Activated T-cell treated with anti-CD3 and anti-CD28 coated beads for 1 hour (primary cell): ENCODE results near the gene PCDHB1.

Experiments used
- DNase-seq: peaks from one replicate; pipeline ENCODE4 v3.0.0-alpha.2; 2020; ENCODE audit warnings: low read depth

Gene PCDHB1

GRCh38 chr5:141050622-141051520 is at the start of gene PCDHB1:
PCDHB1 (plus strand) TSS chr5:141051374; CDS start chr5:141051471, 97 bp downstream.
- DNase-seq = no peak

GRCh38 chr5:141001446-141001843 is 49.7 kb upstream of the PCDHB1 start:
- no peak for DNase-seq

GRCh38 chr5:141001844-141002604 is 49.1 kb upstream of the PCDHB1 start:
- no peak for DNase-seq

GRCh38 chr5:141002605-141002965 is 48.6 kb upstream of the PCDHB1 start:
- no peak for DNase-seq

GRCh38 chr5:141003031-141003430 is 48.1 kb upstream of the PCDHB1 start:
- no peak for DNase-seq

- no peak for DNase-seq
Measured at GRCh38 chr5:141003791-141004611, 47.2 kb upstream of the PCDHB1 start.

- no peak for DNase-seq
Measured at GRCh38 chr5:141007791-141008190, 43.4 kb upstream of the PCDHB1 start.

- DNase-seq = no peak
Measured at GRCh38 chr5:141010047-141010793, 41.0 kb upstream of the PCDHB1 start.

- DNase-seq = no peak
Measured at GRCh38 chr5:141017943-141018342, 33.2 kb upstream of the PCDHB1 start.

- no peak for DNase-seq
Measured at GRCh38 chr5:141022384-141022783, 28.8 kb upstream of the PCDHB1 start.

- DNase-seq = no peak
Measured at GRCh38 chr5:141031006-141031405, 20.2 kb upstream of the PCDHB1 start.

- no peak for DNase-seq
Measured at GRCh38 chr5:141032626-141033025, 18.5 kb upstream of the PCDHB1 start.

- DNase-seq = no peak
Measured at GRCh38 chr5:141039061-141039460, 12.1 kb upstream of the PCDHB1 start.

GRCh38 chr5:141039517-141039916 is 11.7 kb upstream of the PCDHB1 start:
- no peak for DNase-seq

GRCh38 chr5:141040093-141040770 is 10.9 kb upstream of the PCDHB1 start:
- DNase-seq = no peak

GRCh38 chr5:141040771-141041426 is 10.3 kb upstream of the PCDHB1 start:
- peak; percentile 30 for DNase-seq

- no peak for DNase-seq
Measured at GRCh38 chr5:141041427-141041785, 9.8 kb upstream of the PCDHB1 start.

- DNase-seq = no peak
Measured at GRCh38 chr5:141042555-141042954, 8.6 kb upstream of the PCDHB1 start.

- DNase-seq = no peak
Measured at GRCh38 chr5:141051521-141051866, 320 bp downstream of the PCDHB1 start.

- DNase-seq = no peak
Measured at GRCh38 chr5:141077826-141078225, 26.7 kb downstream of the PCDHB1 start.

- no peak for DNase-seq
Measured at GRCh38 chr5:141082228-141082627, 31.1 kb downstream of the PCDHB1 start.
